Measurements from ENCODE around the gene LHX2. TPM values are rescaled to one million over a fixed set of nuclear protein-coding genes. Genes with fewer than 3 reads are reported as not detected.
A peak's percentile ranks its signal among the peaks of the same experiment; 100 is the strongest.

Gene LHX2
- total and polyA plus RNA-seq, 2 of the 4 experiments (the other 2 are of a cell fraction) = not detected

DNA sequence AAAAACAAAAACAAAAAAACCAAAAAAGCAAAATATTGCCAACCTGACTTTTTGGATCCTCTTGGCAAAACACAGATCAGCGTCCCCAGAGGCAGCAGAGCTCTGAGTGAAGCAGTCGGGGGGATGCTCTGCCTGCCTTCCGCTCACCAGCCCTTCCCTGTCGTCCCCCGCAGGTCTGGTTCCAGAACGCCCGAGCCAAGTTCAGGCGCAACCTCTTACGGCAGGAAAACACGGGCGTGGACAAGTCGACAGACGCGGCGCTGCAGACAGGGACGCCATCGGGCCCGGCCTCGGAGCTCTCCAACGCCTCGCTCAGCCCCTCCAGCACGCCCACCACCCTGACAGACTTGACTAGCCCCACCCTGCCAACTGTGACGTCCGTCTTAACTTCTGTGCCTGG, 20.7 kb downstream of the LHX2 start:
- no peak overlapping the region for H3K14ac ChIP-seq (replicated peaks; ENCODE audit: low read depth, low read length)
- intact Hi-C loops (cut with micrococcal nuclease) (no loop called here), dilution Hi-C loops (cut with HindIII; ENCODE audit: low sequenced_read_pairs, unreplicated experiment) (no loop called here), in situ Hi-C loops (cut with MboI; ENCODE audit: low sequenced_read_pairs) (loop anchor here (5.0 to 10.0 kb wide), 2 partner anchors 487 to 635 kb away; no protein-coding TSS in a partner anchor)
- no peak overlapping the region for H3K18ac ChIP-seq (ENCODE audit: low read depth, low read length)
- H4K91ac ChIP-seq (ENCODE audit: insufficient read depth, low read depth, low read length) = no peak overlapping the region
- no peak overlapping the region for H3K23ac ChIP-seq (ENCODE audit: low read depth, low read length)
- CTCF ChIA-PET = no interaction called here
- no peak overlapping the region for H3K4me2 ChIP-seq (ENCODE audit: low read depth, low read length)
- H2AFZ ChIP-seq (replicated peaks; ENCODE audit: low read length, poor library complexity) = peak overlapping the region; percentile 46
- no peaks in the 10 kb centered on the region for H3K4me1 ChIP-seq (ENCODE audit: control insufficient read depth, insufficient read depth, low read length)
- no peak overlapping the region for H4K5ac ChIP-seq (ENCODE audit: low read depth, low read length)
- POLR2A ChIA-PET (ENCODE audit: unreplicated experiment) = no interaction called here
- H3K27ac ChIP-seq (ENCODE audit: insufficient read depth, low read length) = no peak overlapping the region
- H2BK15ac ChIP-seq (ENCODE audit: low read depth, low read length) = no peak overlapping the region
- H2BK5ac ChIP-seq (ENCODE audit: low read depth, low read length, poor library complexity, severe bottlenecking) = no peak overlapping the region
- H4K20me1 ChIP-seq (ENCODE audit: insufficient read depth, low read length) = no peaks in the 10 kb centered on the region
- H2AK9ac ChIP-seq (replicated peaks; ENCODE audit: low read depth, low read length, poor library complexity) = no peak overlapping the region
- H3K27me3 ChIP-seq (ENCODE audit: control insufficient read depth, insufficient read depth, low read length) = peaks cover 78% of the 10 kb centered on the region
- H3K79me1 ChIP-seq (ENCODE audit: low read depth in 1 of 2, low read length in 2 of 2) = no peaks in the 10 kb centered on the region
- no peaks in the 10 kb centered on the region for H3K36me3 ChIP-seq (ENCODE audit: control insufficient read depth, insufficient read depth, low read length)
- ATAC-seq (ENCODE audit: low read depth) = no peak
- TF ChIP-seq RFX5 (IDR thresholded peaks at IDR 0.05; ENCODE audit: low read depth, low read length) (no peak), NFE2L2 (IDR thresholded peaks at IDR 0.05; ENCODE audit: low read depth, low read length) (no peak)
- H3K4me3 ChIP-seq (ENCODE audit: insufficient read depth, low read depth, low read length) = no peak overlapping the region
- no peak for DNase-seq
- H3K9ac ChIP-seq (ENCODE audit: low read depth, low read length) = no peak overlapping the region
- H3K9me3 ChIP-seq (ENCODE audit: control insufficient read depth, insufficient read depth, low read length) = no peaks in the 10 kb centered on the region
- WGBS, 2 experiments (ENCODE audit: extremely low coverage in 2 of 2, insufficient read length in 1 of 2) = 13% methylated on average over 22 of the region's 24 CpGs; no CpG with 5 or more reads in 1 of the 2 experiments
- H3K9me1 ChIP-seq (ENCODE audit: insufficient read depth, low read length) = no peaks in the 10 kb centered on the region
- H2AK5ac ChIP-seq (ENCODE audit: low read depth, low read length) = no peak overlapping the region
- BruUV-seq (replicated peaks) = no TSS peak
- no peak overlapping the region for H3K56ac ChIP-seq (ENCODE audit: extremely low read depth, insufficient read depth, low read length)
- H2BK120ac ChIP-seq (ENCODE audit: low read depth, low read length) = no peak overlapping the region
- no peak overlapping the region for H2BK20ac ChIP-seq (ENCODE audit: low read depth, low read length)
- H3K4ac ChIP-seq (ENCODE audit: low read depth, low read length) = no peak overlapping the region
- H4K8ac ChIP-seq (ENCODE audit: low read depth in 2 of 2, low read length in 2 of 2) = no peak overlapping the region
